ENCODE results near the gene SLC25A22.

DNA sequence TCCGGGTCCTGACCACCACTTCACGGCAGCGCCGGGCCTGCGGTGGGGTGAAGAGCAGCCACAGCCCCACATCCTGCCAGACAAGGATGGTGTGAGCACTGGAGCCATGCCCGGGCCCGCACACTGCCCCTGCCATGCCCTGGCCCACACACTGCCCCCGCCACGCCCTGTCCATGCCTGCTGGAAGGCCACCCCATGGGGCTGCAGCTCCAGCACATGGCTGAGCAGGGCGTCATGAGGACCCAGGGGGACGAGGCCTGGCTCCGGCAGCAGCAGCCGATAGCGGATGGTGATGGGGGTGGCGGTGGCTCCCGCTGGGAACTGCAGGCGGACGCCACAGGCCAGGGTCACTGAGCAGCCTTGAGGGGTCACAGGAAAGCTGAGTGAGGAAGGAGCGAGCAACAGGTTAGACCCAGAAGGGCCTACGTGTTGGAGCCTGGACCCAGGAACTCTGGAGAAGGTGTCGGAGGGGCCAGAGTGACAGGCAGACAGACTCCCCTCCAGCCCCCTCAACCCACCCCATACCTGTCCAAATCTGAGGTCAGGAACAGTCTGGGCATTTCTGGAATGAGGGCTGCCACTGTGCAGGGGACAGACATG is 4.0 kb upstream of the SLC25A22 start:
- TF ChIP-seq CTCF (conservative IDR thresholded peaks at IDR 0.05 in 1 of 2, IDR thresholded peaks at IDR 0.05 in 1 of 2; ENCODE audit: low read depth in 1 of 2, low read length in 2 of 2) (no peak), EZH2 (IDR thresholded peaks at IDR 0.05; ENCODE audit: low read length, missing control alignments) (no peak)
